ENCODE results near the gene FXYD5.

The FXYD5 gene, protein sequence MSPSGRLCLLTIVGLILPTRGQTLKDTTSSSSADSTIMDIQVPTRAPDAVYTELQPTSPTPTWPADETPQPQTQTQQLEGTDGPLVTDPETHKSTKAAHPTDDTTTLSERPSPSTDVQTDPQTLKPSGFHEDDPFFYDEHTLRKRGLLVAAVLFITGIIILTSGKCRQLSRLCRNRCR

GRCh38 chr19:35154525-35155406 is at the start of gene FXYD5:
TSS of gene FXYD5 (plus strand) at chr19:35154735. CDS start at chr19:35155551, 816 bp downstream.
- in situ Hi-C loops (cut with MboI; ENCODE audit: low sequenced_read_pairs, unreplicated experiment), result no loop called here
- TF ChIP-seq, protein P1, sequence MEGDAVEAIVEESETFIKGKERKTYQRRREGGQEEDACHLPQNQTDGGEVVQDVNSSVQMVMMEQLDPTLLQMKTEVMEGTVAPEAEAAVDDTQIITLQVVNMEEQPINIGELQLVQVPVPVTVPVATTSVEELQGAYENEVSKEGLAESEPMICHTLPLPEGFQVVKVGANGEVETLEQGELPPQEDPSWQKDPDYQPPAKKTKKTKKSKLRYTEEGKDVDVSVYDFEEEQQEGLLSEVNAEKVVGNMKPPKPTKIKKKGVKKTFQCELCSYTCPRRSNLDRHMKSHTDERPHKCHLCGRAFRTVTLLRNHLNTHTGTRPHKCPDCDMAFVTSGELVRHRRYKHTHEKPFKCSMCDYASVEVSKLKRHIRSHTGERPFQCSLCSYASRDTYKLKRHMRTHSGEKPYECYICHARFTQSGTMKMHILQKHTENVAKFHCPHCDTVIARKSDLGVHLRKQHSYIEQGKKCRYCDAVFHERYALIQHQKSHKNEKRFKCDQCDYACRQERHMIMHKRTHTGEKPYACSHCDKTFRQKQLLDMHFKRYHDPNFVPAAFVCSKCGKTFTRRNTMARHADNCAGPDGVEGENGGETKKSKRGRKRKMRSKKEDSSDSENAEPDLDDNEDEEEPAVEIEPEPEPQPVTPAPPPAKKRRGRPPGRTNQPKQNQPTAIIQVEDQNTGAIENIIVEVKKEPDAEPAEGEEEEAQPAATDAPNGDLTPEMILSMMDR (IDR thresholded peaks at IDR 0.05; ENCODE audit: borderline replicate concordance, control extremely low read depth, extremely low read depth, insufficient read depth, missing control alignments), result no peak
- DNase-seq (ENCODE audit: low spot score), result peak; percentile 86

DNA sequence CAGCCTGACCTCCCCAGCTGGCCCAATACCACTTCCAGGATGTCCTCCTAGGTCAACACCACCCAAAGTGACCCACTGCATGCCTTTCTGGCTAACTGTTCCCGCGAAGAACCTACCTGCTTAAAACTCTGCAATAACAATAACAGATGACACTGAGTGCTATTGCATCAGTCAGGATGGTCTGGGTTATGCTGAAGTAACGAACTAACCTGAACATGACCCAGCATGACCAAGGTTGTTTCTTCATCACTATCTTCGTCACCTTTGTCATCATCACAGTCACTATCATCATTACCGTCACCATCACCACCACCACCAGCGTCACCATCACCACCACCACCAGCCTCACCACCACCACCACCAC is 49.5 kb upstream of the FXYD5 start:
- in situ Hi-C loops (cut with MboI; ENCODE audit: low sequenced_read_pairs, unreplicated experiment), result no loop called here
- no peak for DNase-seq (ENCODE audit: low spot score)
- TF ChIP-seq, protein P1 (IDR thresholded peaks at IDR 0.05; ENCODE audit: borderline replicate concordance, control extremely low read depth, extremely low read depth, insufficient read depth, missing control alignments), result no peak

DNA sequence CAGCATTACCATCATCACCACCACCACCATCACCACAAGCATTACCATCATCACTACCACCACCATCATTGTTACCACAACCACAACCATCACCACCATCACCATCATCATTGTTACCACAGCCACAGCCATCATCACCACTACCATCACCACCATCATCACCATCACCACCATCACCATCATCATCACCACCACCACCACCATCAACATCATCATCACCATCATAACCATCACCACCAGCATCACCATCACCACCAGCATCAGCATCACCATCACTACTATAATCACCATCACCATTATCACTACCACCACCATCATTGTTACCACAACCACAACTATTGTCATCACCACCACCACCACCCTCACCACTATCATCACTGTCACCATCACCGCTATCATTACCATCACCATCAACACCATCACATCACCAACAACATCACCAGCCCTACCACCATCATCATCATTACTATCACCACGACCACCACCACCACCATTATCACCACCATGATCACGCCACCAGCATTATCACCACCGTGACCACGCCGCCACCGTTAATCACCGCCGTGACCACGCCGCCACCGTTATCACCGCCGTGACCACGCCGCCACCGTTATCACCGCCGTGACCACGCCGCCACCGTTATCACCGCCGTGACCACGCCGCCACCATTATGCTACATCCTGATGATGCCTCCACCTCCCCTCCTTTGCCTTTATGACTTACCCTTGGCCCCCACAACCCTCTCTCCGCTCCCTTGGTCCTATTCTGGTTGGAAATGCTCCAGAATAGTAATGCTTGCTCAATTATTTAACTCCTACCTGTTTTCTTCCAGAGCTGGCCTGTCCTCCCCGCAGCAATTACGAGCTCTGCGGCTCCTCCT is 48.9 kb upstream of the FXYD5 start:
- no peak for DNase-seq (ENCODE audit: low spot score)
- TF ChIP-seq, protein P1 (IDR thresholded peaks at IDR 0.05; ENCODE audit: borderline replicate concordance, control extremely low read depth, extremely low read depth, insufficient read depth, missing control alignments), result no peak
- in situ Hi-C loops (cut with MboI; ENCODE audit: low sequenced_read_pairs, unreplicated experiment), result no loop called here

DNA sequence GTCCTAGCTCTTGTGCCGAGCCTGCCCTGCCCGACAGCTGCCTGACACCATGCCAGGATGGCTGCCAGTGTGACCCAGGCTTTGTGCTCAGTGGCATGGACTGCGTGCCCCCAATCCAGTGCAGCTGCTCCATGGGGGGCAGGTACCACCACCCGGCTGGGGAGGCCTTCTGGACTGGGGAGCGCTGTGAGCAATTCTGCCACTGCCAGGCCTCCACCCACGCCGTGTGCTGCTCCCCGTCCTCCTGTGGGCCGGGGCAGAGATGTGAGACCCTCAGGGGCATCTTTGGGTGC is 48.3 kb upstream of the FXYD5 start:
- in situ Hi-C loops (cut with MboI; ENCODE audit: low sequenced_read_pairs, unreplicated experiment), result no loop called here
- TF ChIP-seq, protein P1 (IDR thresholded peaks at IDR 0.05; ENCODE audit: borderline replicate concordance, control extremely low read depth, extremely low read depth, insufficient read depth, missing control alignments), result no peak
- no peak for DNase-seq (ENCODE audit: low spot score)

GRCh38 chr19:35106898-35107541 is 47.5 kb upstream of the FXYD5 start:
- TF ChIP-seq, protein P1 (IDR thresholded peaks at IDR 0.05; ENCODE audit: borderline replicate concordance, control extremely low read depth, extremely low read depth, insufficient read depth, missing control alignments), result no peak
- in situ Hi-C loops (cut with MboI; ENCODE audit: low sequenced_read_pairs, unreplicated experiment), result no loop called here
- no peak for DNase-seq (ENCODE audit: low spot score)

GRCh38 chr19:35107545-35107944 is 47.0 kb upstream of the FXYD5 start:
- TF ChIP-seq, protein P1 (IDR thresholded peaks at IDR 0.05; ENCODE audit: borderline replicate concordance, control extremely low read depth, extremely low read depth, insufficient read depth, missing control alignments), result no peak
- DNase-seq (ENCODE audit: low spot score), result no peak
- in situ Hi-C loops (cut with MboI; ENCODE audit: low sequenced_read_pairs, unreplicated experiment), result no loop called here
